Measurements from ENCODE around the gene HGD. TPM values are rescaled to one million over a fixed set of nuclear protein-coding genes. Genes with fewer than 3 reads are reported as not detected.

HGD gene
- polyA plus RNA-seq, 1 donor (not counting 4 experiments of a cell fraction or from before 2014, with no cell fraction given) = not detected

DNA sequence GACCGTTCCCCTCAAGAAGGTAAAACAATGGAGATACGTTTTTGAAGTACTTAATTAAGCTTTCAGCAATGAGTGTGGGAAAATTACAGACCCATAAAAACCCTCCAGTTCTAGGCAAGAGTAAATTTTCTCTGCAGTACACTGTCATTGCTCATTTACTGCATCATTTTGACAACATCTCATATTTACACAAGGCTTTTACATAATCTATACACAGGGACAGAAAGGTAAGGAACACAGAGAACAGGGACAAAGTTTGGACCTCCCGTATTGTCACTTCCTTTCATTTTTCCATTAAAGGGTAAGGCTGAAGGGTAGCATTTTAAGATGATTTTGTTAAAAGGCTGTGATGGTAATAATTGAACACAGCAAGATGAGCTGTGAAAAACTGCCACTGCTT, 7.4 kb upstream of the HGD start:
- Histone ChIP-seq H3K4me1 (ENCODE audit: control insufficient read depth, extremely low read depth, insufficient read depth, low read length) (peaks cover 5% of the 10 kb centered on the region), H3K9me1 (ENCODE audit: control insufficient read depth, extremely low read depth, insufficient read depth, low read length) (no peaks in the 10 kb centered on the region), H3K4me2 (ENCODE audit: control insufficient read depth, extremely low read depth, insufficient read depth, low read depth, low read length) (no peak overlapping the region), H3K9ac (ENCODE audit: control insufficient read depth, extremely low read depth, insufficient read depth, low read length) (no peak overlapping the region), H3K79me2 (ENCODE audit: control insufficient read depth, insufficient read depth, low read length) (no peaks in the 10 kb centered on the region), H3K27me3 (ENCODE audit: control insufficient read depth, extremely low read depth, insufficient read depth, low read length) (no peaks in the 10 kb centered on the region), H3K9me3 (ENCODE audit: control insufficient read depth, low read depth, low read length) (no peaks in the 10 kb centered on the region), H3K36me3 (ENCODE audit: control insufficient read depth in 2 of 2, extremely low read depth in 1 of 2, insufficient read depth in 2 of 2, low read length in 2 of 2) (peaks cover 0 to 5% of the 10 kb centered on the region in 2 experiments), H3K27ac (ENCODE audit: control insufficient read depth, insufficient read depth, low read length) (no peak overlapping the region), H4K20me1 (ENCODE audit: control insufficient read depth, extremely low read depth, insufficient read depth, low read length) (no peaks in the 10 kb centered on the region), H2AFZ (ENCODE audit: control insufficient read depth, low read length) (no peak overlapping the region), H3K4me3 (ENCODE audit: control insufficient read depth in 2 of 3, extremely low read depth in 1 of 3, insufficient read depth in 2 of 3, low read depth in 1 of 3, low read length in 3 of 3) (no peak overlapping the region)
- DNase-seq (ENCODE audit: low read depth, low spot score) (no peak), FAIRE-seq (no peak)
- TF ChIP-seq, protein P1, sequence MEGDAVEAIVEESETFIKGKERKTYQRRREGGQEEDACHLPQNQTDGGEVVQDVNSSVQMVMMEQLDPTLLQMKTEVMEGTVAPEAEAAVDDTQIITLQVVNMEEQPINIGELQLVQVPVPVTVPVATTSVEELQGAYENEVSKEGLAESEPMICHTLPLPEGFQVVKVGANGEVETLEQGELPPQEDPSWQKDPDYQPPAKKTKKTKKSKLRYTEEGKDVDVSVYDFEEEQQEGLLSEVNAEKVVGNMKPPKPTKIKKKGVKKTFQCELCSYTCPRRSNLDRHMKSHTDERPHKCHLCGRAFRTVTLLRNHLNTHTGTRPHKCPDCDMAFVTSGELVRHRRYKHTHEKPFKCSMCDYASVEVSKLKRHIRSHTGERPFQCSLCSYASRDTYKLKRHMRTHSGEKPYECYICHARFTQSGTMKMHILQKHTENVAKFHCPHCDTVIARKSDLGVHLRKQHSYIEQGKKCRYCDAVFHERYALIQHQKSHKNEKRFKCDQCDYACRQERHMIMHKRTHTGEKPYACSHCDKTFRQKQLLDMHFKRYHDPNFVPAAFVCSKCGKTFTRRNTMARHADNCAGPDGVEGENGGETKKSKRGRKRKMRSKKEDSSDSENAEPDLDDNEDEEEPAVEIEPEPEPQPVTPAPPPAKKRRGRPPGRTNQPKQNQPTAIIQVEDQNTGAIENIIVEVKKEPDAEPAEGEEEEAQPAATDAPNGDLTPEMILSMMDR (optimal IDR thresholded peaks at IDR 0.05 in 1 of 3, IDR thresholded peaks at IDR 0.05 in 1 of 3, conservative IDR thresholded peaks at IDR 0.05 in 1 of 3; ENCODE audit: extremely low read depth in 1 of 3, insufficient read depth in 2 of 3, low read length in 3 of 3) = no peak
- TF ChIP-seq EZH2 (IDR thresholded peaks at IDR 0.05; ENCODE audit: low read length) = no peak
- dilution Hi-C loops (cut with MboI; ENCODE audit: extremely low pct_ligation_motif_present, low sequenced_read_pairs) = no loop called here

DNA sequence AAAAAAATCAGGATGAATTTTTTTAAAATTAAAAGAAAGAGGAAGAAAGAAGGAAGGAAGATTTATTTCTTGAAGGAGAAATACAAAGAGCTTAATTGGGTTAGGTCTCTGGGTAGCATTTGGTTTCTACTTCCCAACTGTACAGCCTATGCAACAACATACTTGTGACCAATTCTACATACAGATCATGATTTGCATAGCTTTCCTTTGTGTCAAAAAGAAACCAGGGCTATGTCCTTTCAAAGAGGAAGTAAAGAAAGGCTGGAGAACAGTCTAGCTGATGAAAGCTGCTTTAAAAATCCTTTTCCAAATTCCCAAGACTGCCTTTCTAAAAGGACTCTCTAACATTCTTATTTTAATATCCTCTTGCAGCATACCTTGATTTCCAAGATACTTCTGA, 6.1 kb upstream of the HGD start:
- H3K79me2 ChIP-seq (ENCODE audit: control insufficient read depth, insufficient read depth, low read length) = no peaks in the 10 kb centered on the region
- dilution Hi-C loops (cut with MboI; ENCODE audit: extremely low pct_ligation_motif_present, low sequenced_read_pairs) = no loop called here
- no peak for FAIRE-seq
- H3K4me2 ChIP-seq (ENCODE audit: control insufficient read depth, extremely low read depth, insufficient read depth, low read depth, low read length) = no peak overlapping the region
- no peaks in the 10 kb centered on the region for H4K20me1 ChIP-seq (ENCODE audit: control insufficient read depth, extremely low read depth, insufficient read depth, low read length)
- no peak overlapping the region for H3K27ac ChIP-seq (ENCODE audit: control insufficient read depth, insufficient read depth, low read length)
- H3K9ac ChIP-seq (ENCODE audit: control insufficient read depth, extremely low read depth, insufficient read depth, low read length) = no peak overlapping the region
- DNase-seq (ENCODE audit: low read depth, low spot score) = no peak
- H3K36me3 ChIP-seq (ENCODE audit: control insufficient read depth in 2 of 2, extremely low read depth in 1 of 2, insufficient read depth in 2 of 2, low read length in 2 of 2) = peaks cover 0 to 5% of the 10 kb centered on the region in 2 experiments
- no peak overlapping the region for H2AFZ ChIP-seq (ENCODE audit: control insufficient read depth, low read length)
- no peak overlapping the region for H3K4me3 ChIP-seq (ENCODE audit: control insufficient read depth in 2 of 3, extremely low read depth in 1 of 3, insufficient read depth in 2 of 3, low read depth in 1 of 3, low read length in 3 of 3)
- no peak for TF ChIP-seq EZH2 (IDR thresholded peaks at IDR 0.05; ENCODE audit: low read length)
- TF ChIP-seq, protein P1 (optimal IDR thresholded peaks at IDR 0.05 in 1 of 3, IDR thresholded peaks at IDR 0.05 in 1 of 3, conservative IDR thresholded peaks at IDR 0.05 in 1 of 3; ENCODE audit: extremely low read depth in 1 of 3, insufficient read depth in 2 of 3, low read length in 3 of 3) = no peak
- no peaks in the 10 kb centered on the region for H3K9me3 ChIP-seq (ENCODE audit: control insufficient read depth, low read depth, low read length)
- H3K9me1 ChIP-seq (ENCODE audit: control insufficient read depth, extremely low read depth, insufficient read depth, low read length) = no peaks in the 10 kb centered on the region
- peaks cover under 1% of the 10 kb centered on the region for H3K4me1 ChIP-seq (ENCODE audit: control insufficient read depth, extremely low read depth, insufficient read depth, low read length)
- H3K27me3 ChIP-seq (ENCODE audit: control insufficient read depth, extremely low read depth, insufficient read depth, low read length) = no peaks in the 10 kb centered on the region
